Stimulated activated CD4-positive, alpha-beta T cell treated with anti-CD3 and anti-CD28 coated beads, Interleukin-15, amount 100 ng/mL, for 48 hours (primary cell): ENCODE measurements around the gene ALDH2.
"Not testable (repeated sequence)": the region's sequence is repeated elsewhere in the genome, so short reads cannot be mapped to it uniquely, and the experiment has no call there.

Experiments used
- DNase-seq, 2 donors: peaks; one replicate each; pipeline ENCODE4 v3.0.0-alpha.2; 2020; ENCODE audit warnings: low read depth in 2 of 2

ALDH2 gene

GRCh38 chr12:111826316-111826715 is 59.6 kb downstream of the ALDH2 start:
- DNase-seq = no peak

- no peak for DNase-seq
Observed at GRCh38 chr12:111826992-111827391, 60.3 kb downstream of the ALDH2 start.

- DNase-seq = no peak
Observed at GRCh38 chr12:111827907-111828306, 61.2 kb downstream of the ALDH2 start.

GRCh38 chr12:111828338-111828979 is 61.7 kb downstream of the ALDH2 start:
- no peak for DNase-seq

- DNase-seq = not testable (repeated sequence)
Observed at GRCh38 chr12:111829635-111830034, 62.9 kb downstream of the ALDH2 start.

- not testable (repeated sequence) for DNase-seq
Observed at GRCh38 chr12:111834740-111835386, 68.1 kb downstream of the ALDH2 start.

GRCh38 chr12:111835531-111836181 is 68.9 kb downstream of the ALDH2 start:
- not testable (repeated sequence) for DNase-seq

- no peak for DNase-seq
Observed at GRCh38 chr12:111838353-111838752, 71.6 kb downstream of the ALDH2 start.

- no peak for DNase-seq
Observed at GRCh38 chr12:111840807-111841206, 74.1 kb downstream of the ALDH2 start.

GRCh38 chr12:111841236-111841749 is 74.6 kb downstream of the ALDH2 start:
- no peak for DNase-seq

- peak; percentile 92 to 95 for DNase-seq
Observed at GRCh38 chr12:111841750-111842555, 75.2 kb downstream of the ALDH2 start, which contains the start of gene MAPKAPK5. TSS of gene MAPKAPK5 (plus strand) at chr12:111842228. CDS start at chr12:111842734, 506 bp downstream.

- DNase-seq = peak in 1 of 2 donors; percentile 12
Observed at GRCh38 chr12:111842556-111843396, 76.0 kb downstream of the ALDH2 start.

- no peak for DNase-seq
Observed at GRCh38 chr12:111846016-111846415, 79.3 kb downstream of the ALDH2 start.

- no peak for DNase-seq
Observed at GRCh38 chr12:111850526-111850925, 83.8 kb downstream of the ALDH2 start.

GRCh38 chr12:111858186-111858585 is 91.5 kb downstream of the ALDH2 start:
- no peak for DNase-seq

- no peak for DNase-seq
Observed at GRCh38 chr12:111858778-111859177, 92.0 kb downstream of the ALDH2 start.

- DNase-seq = no peak
Observed at GRCh38 chr12:111864913-111865312, 98.2 kb downstream of the ALDH2 start.
